Measurements from ENCODE around the gene TEX44. TPM values are rescaled to one million over a fixed set of nuclear protein-coding genes. Genes with fewer than 3 reads are reported as not detected.
A peak's percentile ranks its signal among the peaks of the same experiment; 100 is the strongest.

TEX44 gene
- total RNA-seq, 1 donor, result not detected

- TF ChIP-seq CTCF (IDR thresholded peaks at IDR 0.05; ENCODE audit: insufficient read depth, low read depth, low read length), result no peak
- DNase-seq (ENCODE audit: low read depth), result no peak
- H3K4me3 ChIP-seq (ENCODE audit: low read depth, low read length), result peak overlapping the region; percentile 50
These were observed 22.5 kb downstream of the TEX44 start for GRCh38 chr2:231615058-231615671.

- TF ChIP-seq CTCF (IDR thresholded peaks at IDR 0.05; ENCODE audit: insufficient read depth, low read depth, low read length), result no peak
- DNase-seq (ENCODE audit: low read depth), result no peak
- no peak overlapping the region for H3K4me3 ChIP-seq (ENCODE audit: low read depth, low read length)
These were observed 23.6 kb downstream of the TEX44 start for GRCh38 chr2:231616296-231616695.

GRCh38 chr2:231617059-231617926 lies 24.6 kb downstream of the TEX44 start:
- peak; percentile 57 for DNase-seq (ENCODE audit: low read depth)
- no peak overlapping the region for H3K4me3 ChIP-seq (ENCODE audit: low read depth, low read length)
- TF ChIP-seq CTCF (IDR thresholded peaks at IDR 0.05; ENCODE audit: insufficient read depth, low read depth, low read length), result no peak

GRCh38 chr2:231621051-231621879 lies 28.6 kb downstream of the TEX44 start:
- no peak for TF ChIP-seq CTCF (IDR thresholded peaks at IDR 0.05; ENCODE audit: insufficient read depth, low read depth, low read length)
- DNase-seq (ENCODE audit: low read depth), result peak; percentile 84
- no peak overlapping the region for H3K4me3 ChIP-seq (ENCODE audit: low read depth, low read length)

- H3K4me3 ChIP-seq (ENCODE audit: low read depth, low read length), result no peak overlapping the region
- TF ChIP-seq CTCF (IDR thresholded peaks at IDR 0.05; ENCODE audit: insufficient read depth, low read depth, low read length), result no peak
These were observed 30.3 kb downstream of the TEX44 start for GRCh38 chr2:231622963-231623362.

GRCh38 chr2:231626449-231626848 lies 33.8 kb downstream of the TEX44 start:
- no peak for TF ChIP-seq CTCF (IDR thresholded peaks at IDR 0.05; ENCODE audit: insufficient read depth, low read depth, low read length)
- no peak overlapping the region for H3K4me3 ChIP-seq (ENCODE audit: low read depth, low read length)
- DNase-seq (ENCODE audit: low read depth), result no peak

More at GRCh38 chr2:231622963-231623362, 30.3 kb downstream of the TEX44 start:
- peak; percentile 37 for DNase-seq (ENCODE audit: low read depth)
